GM19467 (cell line): Measurements from ENCODE around the gene ARPP21.
"Not testable (repeated sequence)": the region's sequence is repeated elsewhere in the genome, so short reads cannot be mapped to it uniquely, and the experiment has no call there.

Experiments
- ATAC-seq: cut with Tn5 transposase; IDR thresholded peaks from one replicate; pipeline ENCODE4 v1.9.1; 2021; ENCODE audit warnings: mild to moderate bottlenecking, moderate library complexity; ENCODE audit not compliant: unreplicated experiment

Gene ARPP21

DNA sequence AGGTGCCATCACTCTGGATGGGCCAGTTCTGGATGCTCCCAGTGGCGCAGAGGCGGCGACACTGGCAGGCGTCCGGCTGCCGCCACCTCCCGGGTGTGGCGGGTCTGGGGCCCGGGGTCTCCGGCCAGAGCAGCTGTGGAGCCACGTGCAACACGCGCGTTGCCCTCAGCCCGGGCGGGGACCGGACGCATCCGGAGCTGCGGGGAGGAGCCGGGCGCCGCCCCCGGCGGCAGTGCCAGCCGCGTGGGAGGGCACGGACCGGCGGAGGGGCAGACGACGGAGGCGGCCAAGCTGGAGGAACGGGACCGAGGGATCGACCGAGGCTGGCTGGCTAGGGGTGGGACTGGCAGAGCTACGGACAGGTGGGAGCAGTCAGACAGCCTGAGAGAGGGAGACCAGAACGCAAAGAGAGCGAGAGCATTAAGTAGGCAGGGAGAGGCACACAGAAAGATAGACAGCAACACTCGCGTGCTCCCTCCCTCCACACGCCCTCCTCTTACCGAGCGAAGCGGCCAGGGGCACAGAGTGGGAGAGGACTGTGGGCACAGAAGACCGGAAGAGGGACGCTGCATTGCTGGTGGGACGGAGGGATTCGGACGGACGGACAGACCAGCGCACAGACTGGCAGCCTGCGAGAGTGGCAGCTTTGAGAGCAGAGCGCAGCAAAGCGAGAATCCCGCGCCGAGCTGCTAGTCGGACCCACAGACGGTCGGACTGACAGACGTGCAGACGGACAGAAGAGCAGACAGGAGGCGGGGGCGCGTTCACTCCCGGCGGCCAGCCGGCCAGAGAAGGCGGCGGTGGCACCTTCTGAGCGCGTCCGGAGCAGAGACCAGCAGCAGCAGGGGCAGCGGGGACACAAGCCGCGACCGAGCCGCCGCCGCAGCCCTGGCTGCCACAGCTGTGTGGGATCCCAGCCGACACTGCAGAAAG, at the start of gene ARPP21:
ARPP21 (plus strand) TSS at position 272 of the 933 bp plus-strand sequence. CDS start 42,227 bp downstream, outside the sequence.
- ATAC-seq: no peak

DNA sequence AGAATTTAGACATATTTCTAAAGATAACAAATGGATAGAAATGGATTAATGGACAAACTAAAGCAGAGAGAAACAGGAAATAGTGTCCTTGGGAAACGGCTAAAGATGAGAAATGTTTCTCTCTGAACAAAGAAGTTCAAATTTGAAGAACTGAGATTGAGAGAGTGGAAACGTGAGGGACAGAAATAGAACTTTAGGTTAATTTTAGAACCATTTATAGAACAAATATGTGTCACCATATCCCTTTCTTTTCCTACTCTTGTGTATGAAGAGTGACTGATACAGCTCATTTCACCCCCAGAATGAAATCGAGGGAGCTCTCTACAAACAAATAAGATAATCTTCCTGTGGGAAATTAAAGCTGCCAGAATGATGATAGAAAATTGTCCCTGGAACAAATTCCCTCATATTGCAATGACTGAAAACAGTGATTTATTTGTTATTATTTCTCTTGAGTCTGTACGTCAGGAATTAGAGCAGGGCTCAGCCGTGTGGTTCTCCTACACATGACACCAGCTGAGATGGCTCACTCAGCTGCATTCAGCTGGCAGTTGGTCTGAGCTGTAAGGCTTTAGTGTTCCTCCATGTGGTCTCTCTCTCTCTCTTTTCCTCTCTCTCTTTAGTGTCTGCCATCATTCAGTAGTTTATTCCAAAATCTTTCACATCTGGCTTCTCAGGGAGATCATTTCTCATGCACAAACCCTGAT, 46.6 kb upstream of the ARPP21 start:
- ATAC-seq: no peak

DNA sequence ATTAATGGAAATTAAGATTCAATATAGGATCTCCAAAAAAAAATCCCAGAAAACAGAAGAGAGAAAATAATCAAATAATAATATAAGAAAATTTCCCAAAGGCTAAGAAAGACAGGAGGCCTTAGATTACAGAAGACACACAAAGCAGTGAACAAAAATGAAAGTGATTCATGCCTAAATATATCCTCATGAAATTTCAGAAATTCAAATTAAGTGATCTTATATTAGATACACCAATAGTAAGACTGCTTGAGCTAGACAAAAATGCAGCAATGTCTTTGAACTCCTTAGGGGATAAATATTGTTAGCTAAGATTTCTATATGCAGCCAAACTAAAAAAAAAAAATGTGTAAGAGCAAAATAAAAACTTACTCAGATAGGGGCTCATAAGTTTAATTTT, 44.6 kb upstream of the ARPP21 start:
- no peak for ATAC-seq

DNA sequence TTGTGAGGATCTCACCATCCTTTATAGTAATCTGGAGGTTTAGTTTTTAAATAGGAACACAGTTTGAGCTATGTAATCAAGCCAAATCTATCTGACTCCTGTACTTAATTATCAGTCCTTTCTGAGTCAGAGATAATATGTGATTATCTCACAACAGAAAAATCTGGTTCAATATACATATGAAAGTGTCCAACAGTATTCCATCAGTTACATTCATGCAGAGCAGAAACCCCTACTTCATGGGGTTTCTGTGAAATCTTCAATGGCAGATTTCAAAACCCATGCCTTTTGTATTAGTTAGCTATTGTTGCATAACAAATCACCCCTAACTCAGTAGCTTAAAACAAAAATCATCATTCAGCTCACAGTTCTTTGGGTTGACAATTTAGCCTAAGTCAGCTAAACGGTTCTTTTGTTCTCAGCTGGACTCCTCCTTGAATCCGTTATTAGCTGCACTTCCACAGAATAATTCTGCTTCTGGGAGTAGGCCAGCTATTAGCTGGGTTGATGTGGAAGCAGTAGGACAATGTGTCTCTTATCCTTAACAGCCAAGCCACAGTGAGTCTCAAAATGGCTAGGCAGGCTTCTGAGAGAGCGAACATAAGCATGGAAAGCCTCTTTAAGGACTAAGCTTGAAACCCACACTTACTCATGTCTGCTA, 42.9 kb upstream of the ARPP21 start:
- no peak for ATAC-seq

DNA sequence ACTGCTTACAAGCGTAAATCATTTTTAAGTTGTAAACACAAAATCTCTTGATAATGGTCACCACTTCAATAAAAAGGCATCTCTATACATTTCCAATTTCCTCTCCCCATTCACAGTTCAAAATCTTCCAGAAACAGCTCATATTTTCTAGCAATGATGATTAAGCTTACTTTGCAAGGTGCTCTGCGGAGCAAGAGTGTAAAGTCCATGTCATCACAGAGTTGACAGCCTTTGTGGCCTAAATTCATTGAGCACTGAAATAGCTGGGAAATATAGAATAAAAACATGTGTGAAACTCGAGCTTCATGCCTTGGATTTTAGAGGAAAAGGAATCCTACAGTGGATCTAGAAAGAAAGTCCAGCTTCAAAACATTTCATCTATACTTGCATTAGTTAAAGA, 41.8 kb upstream of the ARPP21 start:
- no peak for ATAC-seq

DNA sequence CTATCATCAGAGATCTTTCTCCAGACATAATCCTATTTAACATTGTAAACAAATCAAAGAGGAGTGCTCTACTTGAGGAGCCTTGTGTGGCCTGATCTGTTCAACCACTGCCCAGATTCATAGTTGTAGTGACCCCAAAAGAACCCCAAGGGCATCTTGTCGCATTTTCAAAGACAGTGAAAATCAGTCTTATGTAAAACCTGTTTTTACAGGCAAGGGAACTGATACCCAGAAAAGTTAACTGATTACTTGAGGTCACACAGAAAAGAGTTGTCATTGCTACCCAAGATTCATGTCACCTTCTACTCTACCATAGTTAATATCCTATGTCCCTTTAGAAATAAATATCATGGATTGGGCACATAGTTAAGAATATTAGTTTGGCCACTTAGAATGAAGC, 40.5 kb upstream of the ARPP21 start:
- no peak for ATAC-seq

DNA sequence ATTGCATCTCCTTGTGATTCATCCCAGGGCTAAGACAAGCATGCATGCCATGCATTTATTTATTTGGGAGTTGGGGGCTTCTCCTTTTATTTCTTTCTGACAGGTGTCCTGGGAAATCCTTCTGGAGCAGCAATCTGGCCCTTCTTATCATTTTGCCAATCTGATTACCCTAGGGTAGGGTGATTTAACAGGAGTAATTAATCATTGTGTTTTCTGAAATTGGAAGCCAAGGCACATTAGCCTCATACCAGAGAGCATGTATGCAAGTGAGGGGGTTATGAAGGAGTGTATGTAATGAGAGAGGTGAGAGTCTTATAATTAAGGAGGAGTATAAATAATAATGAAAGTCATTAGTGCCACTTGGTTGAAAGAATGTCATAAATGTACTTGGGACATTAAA, 37.4 kb upstream of the ARPP21 start:
- no peak for ATAC-seq

DNA sequence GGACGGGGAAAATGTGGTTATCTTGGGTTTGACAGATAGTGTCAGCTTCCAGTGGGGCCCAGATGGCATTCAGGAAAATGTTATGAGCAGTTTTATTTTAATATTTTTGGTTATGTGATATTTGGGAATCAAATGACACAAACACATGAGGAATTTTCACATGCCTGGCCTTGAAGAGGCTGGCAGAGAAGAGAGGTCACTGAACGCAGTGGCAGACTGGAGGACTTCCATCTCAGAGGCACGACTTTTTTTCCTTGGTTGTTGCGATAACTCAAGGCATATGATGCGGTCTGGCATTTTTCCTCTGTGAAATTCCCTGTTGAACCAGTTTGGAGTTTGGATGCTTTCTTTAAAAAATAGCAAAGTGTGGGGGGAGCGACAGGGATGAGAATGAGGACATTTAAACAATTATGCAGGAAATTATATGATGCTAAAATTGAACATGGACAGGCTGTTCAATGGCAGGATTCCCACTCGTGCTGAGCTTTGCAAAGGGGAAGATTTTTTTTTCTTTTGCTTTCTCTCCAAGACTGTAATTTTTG, 36.9 kb upstream of the ARPP21 start:
- no peak for ATAC-seq

DNA sequence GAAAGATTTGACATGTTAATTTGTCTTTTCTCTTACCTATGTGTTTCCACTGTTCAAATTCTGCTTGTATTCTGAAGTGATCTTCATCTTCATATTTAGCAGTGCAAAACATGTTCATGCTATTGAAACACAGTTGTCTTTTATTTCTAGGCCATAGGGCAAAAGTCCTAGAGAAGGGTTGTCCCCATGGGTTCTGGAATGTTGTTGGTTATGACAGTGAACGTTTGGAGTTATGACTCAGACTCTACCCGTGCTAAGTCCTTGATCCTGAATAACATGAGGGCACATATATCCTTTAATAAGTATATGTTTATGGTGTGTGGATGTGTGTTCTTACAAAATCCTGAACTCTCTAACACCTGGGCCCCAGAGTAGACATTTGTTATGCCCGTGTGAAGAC, 23.0 kb upstream of the ARPP21 start:
- ATAC-seq: no peak

DNA sequence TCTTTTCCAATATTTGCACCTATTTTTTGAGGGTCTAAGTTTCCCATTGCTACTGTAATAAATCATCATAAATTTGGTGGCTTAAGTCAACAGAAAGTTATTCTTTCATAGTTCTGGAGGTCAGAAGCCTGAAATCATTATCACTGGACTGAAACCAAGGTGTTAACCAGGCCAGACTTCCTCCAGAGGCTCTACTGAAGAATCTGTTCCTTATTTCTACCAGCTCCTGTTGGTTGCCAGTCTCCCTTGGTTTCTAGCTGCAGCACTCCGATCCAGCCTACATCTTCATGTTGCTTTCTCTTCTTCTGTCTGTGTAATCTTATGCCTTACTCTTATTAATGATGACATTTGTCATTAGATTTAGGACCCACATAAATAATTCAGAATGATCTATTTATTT, 22.0 kb upstream of the ARPP21 start:
- ATAC-seq: no peak

DNA sequence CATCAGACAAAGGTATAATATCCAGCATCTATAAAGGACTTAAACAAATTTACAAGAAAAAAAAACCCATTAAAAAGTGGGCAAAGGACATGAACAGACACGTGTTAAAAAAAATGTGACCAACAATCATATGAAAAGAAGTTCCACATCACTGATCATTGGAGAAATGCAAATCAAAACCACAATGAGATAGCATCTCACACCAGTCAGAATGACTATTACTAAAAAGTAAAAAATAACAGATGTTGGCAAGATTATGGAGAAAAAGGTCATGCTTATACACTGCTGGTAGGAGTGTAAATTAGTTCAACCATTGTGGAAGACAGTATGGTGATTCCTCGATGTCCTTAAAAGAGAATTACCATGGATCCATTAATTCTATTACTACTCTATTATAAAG, 19.1 kb upstream of the ARPP21 start:
- ATAC-seq: not testable (repeated sequence)

DNA sequence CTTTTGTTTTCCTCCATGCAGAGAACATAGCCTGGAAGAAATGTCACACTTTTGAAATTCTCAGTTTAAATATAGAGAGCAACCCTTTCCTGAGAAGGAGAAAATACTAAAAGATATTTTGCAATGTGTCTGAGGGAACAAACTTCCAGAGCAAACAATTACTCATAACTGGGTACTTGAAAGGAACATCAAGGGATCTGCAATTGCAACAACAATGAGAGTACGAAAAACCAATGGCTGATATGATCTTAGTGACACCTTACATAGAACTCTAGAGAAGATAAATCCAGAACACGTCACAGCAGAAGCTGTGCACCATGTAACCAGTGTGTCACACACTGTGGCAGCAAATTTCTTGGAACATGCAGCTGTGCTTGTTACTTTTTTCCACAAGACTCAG, 14.6 kb upstream of the ARPP21 start:
- ATAC-seq: no peak

DNA sequence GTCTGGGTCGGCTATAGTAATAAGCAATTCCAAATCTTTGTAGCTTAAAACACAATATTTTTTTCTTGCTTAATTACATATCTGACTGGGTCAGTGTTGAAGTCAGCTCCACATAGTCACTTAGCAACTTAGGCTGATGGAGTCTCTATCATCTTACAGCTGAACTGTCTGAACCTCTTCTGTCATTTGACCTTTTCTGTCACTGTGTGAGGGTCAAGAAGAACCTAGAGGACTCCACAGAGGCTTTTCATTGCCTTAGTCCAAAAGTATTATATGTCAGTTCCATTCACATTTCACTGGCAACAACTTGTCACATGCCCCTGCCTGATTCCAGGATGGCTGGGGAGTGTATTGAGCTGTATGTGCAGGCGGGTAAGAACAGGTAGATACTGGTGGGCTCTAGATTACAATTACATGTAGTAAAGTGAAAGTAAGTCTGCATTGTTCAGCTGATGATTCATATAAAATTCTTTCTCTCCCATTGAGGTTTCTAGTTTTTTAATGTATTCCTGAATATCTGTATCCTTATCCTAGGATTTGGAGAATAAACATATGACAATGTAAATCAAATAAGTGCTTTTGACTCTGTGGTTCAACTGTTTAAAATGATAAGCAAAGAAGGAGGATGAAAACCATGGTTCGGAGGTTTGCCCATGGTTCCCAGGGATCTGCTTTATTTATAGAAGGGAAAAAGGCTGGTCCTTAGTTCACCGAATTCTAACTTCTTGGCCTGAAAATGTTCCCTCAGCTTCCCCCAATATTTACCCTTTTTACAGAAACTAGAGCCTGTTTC, 5.8 kb upstream of the ARPP21 start:
- ATAC-seq: no peak

DNA sequence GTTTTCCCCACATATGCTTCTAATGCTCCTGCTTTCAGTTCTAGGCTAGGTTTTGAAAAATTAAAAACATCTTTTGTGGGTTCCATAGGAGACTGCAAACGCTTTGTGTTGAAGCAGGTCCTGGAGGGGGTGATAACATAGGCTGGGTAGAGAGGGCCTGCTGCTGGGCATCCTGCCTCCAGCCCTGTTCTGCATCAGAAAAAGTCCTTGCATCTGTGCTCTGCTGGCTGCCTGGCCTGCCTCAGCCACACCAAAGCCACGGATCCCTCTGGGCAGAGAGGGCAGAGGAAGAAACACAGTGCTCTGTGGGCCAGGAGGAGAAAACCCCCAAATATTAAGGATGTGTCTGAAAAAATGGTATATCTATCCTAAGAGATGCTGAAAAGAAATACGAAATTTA, 3.9 kb upstream of the ARPP21 start:
- no peak for ATAC-seq

DNA sequence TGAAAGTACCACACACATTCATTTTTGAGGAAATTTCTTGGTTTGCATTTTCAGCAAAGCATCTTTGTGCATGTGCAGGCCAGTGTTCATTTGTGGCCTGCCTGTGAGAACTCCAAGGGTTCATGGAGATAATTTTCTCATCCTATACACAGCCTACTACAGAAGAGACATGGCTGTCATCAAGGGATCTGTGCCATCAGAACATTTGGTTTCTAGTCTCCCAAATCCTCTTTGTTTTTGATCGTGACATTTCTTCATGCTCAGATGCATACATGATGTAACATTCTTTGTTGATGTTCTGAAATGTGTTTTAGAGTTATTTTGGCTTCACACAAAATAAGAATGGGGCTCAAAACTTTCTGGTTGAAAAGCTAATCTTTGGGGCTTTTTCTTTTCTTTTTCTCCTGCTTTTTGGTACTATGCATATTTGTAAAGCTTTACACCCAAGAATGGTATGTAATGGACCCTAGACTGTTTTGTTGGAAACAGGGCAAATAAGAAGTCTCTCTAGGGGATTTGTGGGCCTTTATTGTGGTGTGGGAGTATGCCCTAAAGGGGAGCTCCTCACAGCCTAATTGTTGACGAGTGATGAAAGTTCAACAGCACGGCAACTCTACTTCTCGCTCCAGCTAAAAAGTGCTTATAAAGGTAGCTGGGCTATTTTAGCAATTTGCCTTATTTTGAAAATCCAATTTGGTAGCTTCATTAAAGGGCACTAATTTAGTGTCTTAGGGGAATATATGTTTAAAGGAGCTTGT, 3.2 kb upstream of the ARPP21 start:
- no peak for ATAC-seq

DNA sequence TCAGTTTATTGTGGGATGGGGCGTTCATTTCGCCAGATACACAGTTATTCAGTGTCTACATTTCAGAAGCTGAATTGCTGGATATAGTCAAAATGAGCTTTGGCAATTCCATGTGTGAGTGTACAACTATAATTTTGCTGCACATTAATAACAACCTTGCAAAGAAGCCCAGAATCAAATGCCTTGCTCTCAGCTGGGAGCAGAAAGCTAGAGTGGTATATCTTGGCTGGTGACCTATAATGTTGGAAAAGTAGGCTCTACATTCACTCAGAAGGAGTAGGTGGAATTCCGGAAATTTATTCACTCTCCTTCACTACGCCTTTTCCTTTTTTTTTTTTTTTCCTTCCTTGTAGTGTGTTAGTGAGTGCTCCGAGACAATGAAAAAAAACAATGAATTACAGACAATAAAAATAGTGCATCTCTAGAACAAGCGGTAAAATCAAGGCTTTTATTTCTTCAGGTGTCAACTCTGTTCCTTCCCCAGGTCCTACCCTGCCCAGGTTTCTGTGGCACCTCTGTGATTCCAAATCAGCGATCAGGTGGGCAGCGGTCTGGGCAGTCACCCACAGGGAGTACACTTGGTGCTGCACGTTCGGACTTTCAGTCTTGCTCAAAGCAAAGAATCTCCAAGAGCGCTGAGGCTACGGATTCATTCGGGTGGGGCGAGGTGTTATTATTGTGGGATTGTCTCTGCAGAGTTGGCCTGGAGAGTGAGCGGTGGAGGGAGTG, 910 bp upstream of the ARPP21 start:
- ATAC-seq: no peak

DNA sequence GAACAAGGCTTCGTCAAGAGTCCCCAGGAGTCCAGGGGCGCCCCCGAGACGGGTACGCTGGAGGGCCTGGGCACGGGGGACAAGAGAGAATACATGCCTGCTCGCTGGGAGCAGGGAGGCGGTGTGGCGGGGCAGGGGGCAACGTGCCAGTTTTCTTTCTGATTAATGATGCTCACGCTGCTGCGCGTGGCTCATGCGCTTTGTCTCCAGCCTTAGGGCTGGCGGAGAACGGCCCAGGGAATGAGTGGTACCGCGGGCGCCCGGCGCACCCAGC, 408 bp upstream of the ARPP21 start:
- ATAC-seq: no peak

DNA sequence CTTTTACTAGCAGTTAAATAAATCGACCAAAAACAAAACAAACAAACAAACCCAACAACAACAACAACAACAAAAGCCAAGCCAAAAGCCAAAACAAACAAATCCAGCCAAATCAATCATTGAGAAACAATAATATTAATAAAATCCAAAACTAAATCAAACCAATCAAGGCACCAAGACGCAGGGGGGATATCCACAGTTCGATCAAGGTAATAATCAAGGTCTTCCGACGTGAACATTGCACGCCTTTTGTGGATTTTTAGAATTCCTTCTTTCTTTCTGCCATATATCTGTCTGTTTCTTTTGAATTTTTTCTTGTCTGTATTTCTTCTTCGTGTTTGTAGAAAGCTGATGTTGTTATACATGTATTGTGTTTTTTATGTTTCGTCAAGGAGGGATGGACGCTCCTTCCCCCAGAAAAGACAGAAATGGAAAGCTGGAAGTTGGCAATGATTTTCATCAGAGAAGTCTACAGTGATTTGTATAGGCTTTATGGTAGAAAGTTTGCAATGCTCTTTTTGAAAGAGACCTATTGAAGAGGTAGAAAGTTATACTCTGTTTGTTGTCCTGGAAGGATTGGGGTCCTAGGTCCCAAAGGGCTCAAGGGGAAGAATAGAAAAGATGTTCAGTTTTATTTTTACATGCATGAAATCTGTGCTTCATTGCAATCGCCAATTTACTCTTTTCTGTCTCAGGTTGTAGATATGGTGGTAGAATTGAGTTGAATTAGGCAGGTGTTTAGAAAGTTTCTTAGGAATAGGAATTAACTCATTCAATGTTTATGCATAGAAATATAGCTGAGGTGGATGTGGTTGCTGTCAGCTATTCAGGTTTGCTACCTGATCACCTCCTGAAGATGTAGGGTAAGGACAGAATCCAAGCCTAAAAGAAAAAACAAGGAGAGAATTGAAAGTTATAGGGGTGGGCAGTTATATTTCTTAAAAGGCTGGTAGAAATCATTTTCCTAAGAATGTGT, 1.2 kb downstream of the ARPP21 start:
- no peak for ATAC-seq
